NK-92 treated with Interleukin-12 subunit alpha and Interleukin-12 subunit beta, amount 100 ng/mL, for 24 hours (cell line): ENCODE measurements around the gene CDA.
"Not testable (repeated sequence)": the region's sequence is repeated elsewhere in the genome, so short reads cannot be mapped to it uniquely, and the experiment has no call there.

Experiments used
- DNase-seq: peaks from one replicate; lab custom pipeline; 2025; lab: John Stamatoyannopoulos, UW

The CDA gene

GRCh38 chr1:20586953-20587660 is 1.8 kb upstream of the CDA start:
- no peak for DNase-seq

GRCh38 chr1:20587661-20588053 is 1.2 kb upstream of the CDA start:
- DNase-seq: no peak

GRCh38 chr1:20589331-20590278 is 708 bp downstream of the CDA start:
- DNase-seq: peak; percentile 62

GRCh38 chr1:20590306-20590777 is 1.4 kb downstream of the CDA start:
- peak; percentile 57 for DNase-seq

- no peak for DNase-seq
Observed at GRCh38 chr1:20593756-20594155, 4.9 kb downstream of the CDA start.

- DNase-seq: no peak
Observed at GRCh38 chr1:20594746-20595145, 5.8 kb downstream of the CDA start.

GRCh38 chr1:20596106-20596505 is 7.2 kb downstream of the CDA start:
- no peak for DNase-seq

GRCh38 chr1:20597650-20598049 is 8.8 kb downstream of the CDA start:
- no peak for DNase-seq

- DNase-seq: no peak
Observed at GRCh38 chr1:20600156-20600555, 11.3 kb downstream of the CDA start.

GRCh38 chr1:20601129-20601825 is 12.4 kb downstream of the CDA start:
- no peak for DNase-seq

GRCh38 chr1:20602851-20603450 is 14.1 kb downstream of the CDA start:
- no peak for DNase-seq

- no peak for DNase-seq
Observed at GRCh38 chr1:20603504-20604464, 14.9 kb downstream of the CDA start.

GRCh38 chr1:20604678-20605077 is 15.8 kb downstream of the CDA start:
- no peak for DNase-seq

- not testable (repeated sequence) for DNase-seq
Observed at GRCh38 chr1:20606801-20607570, 18.1 kb downstream of the CDA start.

- no peak for DNase-seq
Observed at GRCh38 chr1:20609541-20609940, 20.6 kb downstream of the CDA start.

- DNase-seq: no peak
Observed at GRCh38 chr1:20610970-20611369, 22.1 kb downstream of the CDA start.

GRCh38 chr1:20611652-20612051 is 22.8 kb downstream of the CDA start:
- DNase-seq: no peak

GRCh38 chr1:20612221-20612746 is 23.4 kb downstream of the CDA start:
- DNase-seq: no peak

- DNase-seq: no peak
Observed at GRCh38 chr1:20614131-20614579, 25.3 kb downstream of the CDA start.
